T1000 (cell line): Measurements from ENCODE around the gene PABPC1L.

Experiments
- DNase-seq: peaks from one replicate; lab custom pipeline; 2025; ENCODE audit warnings: mixed read lengths; lab: John Stamatoyannopoulos, UW

Gene PABPC1L

DNA sequence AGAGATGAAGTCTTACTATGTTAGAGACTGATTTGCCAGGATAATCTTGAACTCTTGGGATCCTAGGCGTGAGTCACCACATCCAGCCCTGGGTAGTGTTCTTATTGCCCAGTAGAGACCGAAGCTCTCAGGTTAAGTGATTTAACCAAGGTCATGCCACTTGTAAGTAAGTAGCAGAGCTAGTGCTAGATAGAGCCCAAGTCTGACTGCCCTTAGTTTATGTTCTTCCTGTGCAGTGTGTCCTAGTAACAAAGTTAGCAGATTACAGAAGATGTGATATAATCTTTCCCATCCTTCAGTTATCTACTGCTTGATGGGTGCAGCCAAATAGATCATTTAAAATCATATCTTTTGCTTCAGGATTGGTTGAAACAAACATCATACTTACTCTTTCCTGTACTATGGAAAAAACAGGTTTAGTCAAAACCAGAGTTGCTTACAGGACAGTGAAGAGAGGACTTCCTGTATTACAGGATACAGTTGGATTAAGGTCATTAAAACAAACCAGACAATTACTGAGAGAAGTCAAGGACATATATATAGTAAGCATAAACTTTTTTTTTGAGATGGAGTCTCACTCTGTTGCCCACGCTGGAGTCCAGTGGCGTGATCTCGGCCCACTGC, 9.5 kb upstream of the PABPC1L start:
- DNase-seq = no peak

DNA sequence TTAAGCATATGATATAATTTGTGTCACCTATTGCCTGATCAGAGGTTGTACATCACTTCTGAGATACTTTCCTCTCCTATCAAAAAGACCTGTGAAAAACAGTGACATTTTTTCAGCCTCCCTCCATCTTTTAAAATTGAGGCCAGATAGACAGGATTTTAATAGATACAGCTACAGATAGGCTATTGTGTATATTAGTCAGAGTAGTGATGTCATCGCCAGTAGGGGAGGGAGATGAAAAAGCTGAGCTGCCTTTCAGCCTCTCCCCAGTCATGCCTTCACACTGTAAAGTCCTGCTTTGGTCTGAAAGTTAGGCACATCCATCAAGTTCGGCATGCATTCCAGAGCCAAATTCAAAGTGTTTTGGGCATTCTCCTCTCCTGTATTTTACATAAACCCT, 7.9 kb upstream of the PABPC1L start:
- no peak for DNase-seq

DNA sequence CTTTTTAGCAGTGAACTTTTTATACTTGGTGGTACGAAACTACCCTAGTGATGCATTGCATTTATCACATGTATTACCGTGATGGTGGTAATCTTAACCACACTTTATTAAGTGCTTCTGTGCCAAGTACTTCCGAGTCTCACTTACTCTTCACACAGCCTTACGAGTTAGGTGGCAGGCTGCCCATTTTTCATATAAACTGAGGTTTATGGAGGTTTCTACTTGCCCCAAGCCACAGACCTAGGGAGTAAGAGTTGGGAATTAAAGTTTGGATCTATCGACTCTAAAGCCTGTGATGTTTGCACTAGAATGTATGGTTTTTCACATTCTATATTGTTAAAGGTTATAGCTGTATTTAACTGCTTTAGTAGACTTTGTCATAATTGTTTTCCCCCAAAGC, 5.5 kb upstream of the PABPC1L start:
- DNase-seq = no peak

DNA sequence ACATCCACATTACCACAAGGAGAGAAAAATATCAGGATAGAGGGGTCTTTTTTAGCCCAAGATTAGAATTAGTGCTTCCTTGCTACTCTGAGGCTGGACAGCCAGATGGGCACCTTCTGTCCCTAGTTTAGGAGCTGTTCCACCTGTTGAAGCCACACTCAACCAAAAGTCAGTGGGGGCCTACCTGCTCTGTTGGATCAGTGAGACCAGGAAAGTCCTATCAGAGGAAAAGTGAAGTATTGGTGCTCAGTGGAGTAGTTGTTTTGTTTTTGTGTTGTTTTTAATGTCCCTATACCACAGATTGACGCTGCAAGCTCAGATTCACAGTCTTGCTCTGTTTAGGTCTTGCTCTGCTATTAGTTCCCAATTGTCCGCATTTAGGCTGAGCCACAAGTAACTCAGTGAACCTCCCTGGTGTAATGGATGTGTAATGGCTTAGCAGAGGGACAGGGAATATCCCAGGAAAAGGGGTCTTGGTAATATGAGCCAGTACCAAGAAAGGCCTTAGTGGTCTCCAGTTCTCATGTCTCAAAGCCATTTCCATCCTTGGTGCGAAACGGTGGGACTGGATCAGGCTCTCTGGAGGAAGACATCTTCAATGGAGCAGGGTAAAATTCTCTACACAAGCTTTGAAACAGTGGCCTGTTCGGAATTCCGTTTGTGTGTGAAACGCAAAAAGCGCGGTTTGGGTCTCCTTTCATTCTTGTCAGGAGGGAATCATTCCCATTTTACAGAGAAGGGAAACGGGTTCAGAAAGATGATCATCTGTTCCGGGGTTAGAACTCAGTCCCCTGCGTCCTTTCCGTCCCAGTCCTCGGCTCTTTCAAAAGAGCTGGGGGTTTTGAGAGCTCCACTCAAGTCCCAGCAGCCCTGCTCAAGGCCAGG, 631 bp upstream of the PABPC1L start:
- no peak for DNase-seq

DNA sequence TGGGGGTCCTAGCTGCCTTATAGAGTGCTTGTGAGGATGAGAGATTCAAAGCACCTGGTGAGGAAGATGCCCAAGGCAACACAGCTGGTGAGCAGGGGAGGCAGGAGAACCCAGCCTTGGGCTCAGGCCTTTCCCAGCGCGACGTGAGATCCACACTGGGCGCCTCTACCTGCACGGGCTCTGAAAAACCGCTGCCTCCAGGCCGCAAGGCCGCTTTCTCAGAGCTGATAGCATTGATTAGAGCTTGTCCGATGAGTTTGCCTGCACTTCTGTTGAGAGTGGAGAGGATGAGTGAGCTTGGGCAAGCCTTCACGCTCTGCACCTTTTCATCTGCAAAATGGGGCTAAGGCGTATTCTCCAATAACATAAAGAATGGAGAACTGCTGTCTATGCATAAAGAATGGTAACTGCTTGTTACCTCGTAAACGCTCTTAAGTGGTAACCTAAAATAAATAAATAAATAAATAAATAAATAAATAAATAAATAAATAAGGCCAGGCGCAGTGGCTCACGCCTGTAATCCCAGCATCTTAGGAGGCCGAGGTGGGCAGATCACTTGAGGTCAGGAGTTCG, 916 bp downstream of the PABPC1L start:
- no peak for DNase-seq

DNA sequence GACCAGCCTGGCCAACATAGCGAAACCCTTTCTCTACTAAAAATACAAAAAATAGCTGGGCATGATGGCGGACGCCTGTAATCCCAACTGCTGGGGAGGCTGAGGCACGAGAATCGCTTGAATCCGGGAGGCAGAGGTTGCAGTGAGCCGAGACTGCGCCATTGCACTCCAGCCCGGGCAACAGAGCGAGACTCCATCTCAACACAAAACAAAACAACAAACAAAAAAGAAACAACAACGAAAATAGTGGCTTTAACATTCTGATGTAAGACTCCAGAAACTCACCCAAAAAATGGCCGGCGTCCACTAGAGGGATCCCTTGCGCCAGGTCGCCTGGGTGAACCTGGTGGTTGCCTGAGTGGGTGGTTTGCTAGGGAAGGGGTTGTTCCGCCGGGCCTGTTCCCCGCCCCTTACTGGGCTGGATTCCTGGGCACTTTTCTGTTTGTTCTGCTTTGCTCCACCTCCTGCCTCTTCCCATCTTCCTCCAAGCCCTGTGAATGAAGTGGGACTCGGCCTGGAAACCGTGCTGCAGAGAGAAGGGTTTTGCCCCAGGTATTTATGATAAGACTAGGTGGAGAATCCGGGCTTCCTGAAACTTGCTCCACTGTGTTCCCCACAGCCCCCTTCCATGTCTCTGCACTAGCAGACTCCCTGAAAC, 1.5 kb downstream of the PABPC1L start:
- DNase-seq = peak; percentile 42

DNA sequence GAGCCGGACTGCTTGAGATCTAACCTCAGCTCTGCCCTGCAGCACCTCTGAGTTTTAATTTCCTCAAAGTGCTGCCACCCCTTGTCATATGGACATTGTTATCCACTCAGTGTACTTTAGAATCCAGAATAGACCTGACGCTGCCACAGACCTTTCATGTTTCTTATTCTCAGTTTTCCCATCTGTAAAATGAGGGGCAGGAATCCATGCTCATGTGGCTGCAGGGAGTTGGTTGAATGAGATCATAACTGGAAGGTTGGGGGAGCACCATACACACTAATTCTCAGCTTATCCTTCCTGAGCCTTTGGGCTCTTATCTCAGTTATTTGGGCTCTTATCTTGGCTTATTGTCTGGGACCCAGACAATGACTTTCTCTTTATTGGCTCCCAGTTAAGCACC, 2.3 kb downstream of the PABPC1L start:
- no peak for DNase-seq

DNA sequence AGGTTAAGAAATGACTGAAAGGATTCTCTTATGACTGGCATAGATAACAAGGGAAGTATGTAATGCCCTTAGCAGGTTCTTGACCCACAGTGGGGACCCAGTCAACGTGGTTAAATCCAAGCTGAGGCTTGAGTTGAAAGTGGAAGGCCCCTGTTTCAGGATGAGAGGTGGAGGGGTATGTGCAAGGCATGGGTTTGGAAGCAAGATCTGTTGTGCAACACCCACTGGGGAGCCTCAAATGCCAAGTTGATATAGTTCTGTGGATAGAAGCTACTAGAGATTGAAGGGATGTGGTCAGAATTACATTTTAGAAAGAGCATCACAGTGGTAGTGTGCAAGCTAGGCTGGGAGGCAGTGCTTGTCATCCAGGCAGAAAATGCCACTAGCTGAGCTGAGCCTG, 5.1 kb downstream of the PABPC1L start:
- no peak for DNase-seq

DNA sequence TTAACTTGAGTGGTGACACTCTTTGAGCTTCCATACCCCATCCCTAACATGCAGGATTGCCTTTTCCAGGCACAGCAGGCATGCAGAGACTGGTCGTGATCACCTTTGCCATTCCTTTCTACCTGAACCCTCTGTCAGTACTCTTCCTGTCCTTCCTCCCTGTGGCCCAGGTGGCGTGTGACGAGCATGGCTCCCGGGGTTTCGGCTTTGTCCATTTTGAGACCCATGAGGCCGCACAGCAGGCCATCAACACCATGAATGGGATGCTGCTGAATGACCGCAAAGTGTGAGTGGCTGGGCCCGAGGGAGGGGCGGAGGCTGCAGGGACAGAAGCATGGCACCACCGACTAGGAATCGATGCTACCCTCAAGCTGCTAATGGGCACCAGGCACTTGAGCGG, 6.7 kb downstream of the PABPC1L start:
- DNase-seq = no peak

DNA sequence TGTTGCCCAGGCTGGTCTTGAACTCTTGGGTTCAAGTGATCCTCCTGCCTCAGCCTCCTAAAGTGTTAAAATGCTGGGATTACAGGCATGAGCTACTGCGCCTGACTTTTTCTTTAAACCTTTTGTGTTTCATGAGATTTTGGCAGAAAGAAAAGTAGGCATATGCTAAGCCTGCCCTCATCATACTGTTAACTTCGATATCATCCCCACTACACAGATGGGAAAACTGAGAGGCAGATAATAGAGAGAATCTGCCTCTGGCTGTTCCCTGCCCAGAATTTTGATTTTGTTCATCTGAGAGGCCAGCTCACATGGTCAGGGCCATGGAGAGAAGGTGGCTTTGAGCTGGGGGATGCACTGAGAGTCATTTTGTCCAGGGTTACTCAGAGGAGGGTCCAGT, 7.5 kb downstream of the PABPC1L start:
- DNase-seq = no peak

DNA sequence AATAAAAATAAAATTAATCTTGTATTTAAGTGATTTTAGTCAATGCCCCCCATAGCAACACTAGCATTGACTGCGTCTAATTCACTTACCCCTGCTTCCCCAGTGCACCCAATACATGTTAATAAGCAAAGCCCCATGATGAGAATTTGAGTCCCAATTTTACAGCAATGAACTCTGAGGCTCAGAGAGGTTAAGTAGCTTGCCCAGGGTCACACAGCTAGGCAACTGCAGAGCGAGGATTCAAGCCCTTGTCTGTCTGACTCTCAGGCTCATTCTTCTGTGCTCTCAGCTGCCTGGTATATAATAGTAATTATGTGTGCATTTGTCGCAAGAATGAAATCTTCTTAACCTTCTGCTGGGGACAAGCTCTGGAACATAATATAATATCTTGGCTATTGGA, 8.5 kb downstream of the PABPC1L start:
- no peak for DNase-seq

DNA sequence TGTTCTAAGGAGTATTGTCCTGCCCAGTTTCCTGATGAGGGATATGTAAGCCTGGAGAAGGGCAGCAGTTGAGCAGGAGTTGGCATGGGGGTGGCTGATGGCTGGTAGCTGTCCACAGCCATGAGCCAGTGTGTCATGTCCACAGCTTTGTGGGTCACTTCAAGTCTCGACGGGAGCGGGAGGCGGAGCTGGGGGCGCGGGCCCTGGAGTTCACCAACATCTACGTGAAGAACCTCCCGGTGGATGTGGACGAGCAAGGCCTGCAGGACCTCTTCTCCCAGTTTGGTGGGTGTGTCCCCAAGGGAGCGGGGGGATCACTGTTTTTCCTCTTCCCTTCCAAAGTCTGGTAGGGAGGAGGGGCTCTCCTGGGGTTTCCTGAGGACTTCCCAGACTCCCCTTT, 8.9 kb downstream of the PABPC1L start:
- DNase-seq = no peak

DNA sequence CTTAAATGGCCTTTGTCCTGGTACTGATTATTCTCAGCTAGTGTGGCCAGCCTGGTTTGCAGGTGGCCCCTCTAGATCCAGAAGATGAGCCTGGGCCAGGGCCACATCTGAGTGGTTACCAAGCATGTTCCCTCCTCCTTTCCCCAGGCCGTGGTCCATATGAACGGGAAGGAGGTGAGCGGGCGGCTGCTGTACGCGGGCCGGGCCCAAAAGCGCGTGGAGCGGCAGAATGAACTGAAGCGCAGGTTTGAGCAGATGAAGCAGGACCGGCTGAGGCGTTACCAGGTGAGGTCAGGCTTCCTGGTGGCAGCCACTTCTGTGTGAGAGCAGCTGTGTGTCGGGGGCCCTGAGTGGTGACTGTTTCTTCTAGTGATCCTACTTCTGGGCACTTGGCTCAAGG, 11.6 kb downstream of the PABPC1L start:
- no peak for DNase-seq

DNA sequence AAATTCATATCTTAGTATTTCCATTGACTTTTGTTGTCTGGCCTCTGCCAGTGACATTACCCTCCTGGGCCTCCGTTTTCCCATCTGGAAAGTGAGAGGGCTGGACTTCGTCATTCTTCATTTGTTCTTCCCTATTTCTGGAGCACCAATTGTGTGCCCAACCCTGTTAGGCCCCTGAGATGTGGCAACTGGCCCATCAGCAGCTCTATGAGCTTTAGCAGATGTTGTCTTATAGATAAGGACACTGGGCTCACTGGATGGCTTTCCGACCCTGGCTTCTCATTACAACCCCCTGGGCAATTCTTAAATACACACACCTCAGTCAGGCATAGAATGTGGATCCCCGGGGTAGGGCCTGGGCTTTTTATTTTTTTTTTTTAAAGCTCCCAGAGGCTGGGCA, 14.7 kb downstream of the PABPC1L start:
- DNase-seq = no peak

DNA sequence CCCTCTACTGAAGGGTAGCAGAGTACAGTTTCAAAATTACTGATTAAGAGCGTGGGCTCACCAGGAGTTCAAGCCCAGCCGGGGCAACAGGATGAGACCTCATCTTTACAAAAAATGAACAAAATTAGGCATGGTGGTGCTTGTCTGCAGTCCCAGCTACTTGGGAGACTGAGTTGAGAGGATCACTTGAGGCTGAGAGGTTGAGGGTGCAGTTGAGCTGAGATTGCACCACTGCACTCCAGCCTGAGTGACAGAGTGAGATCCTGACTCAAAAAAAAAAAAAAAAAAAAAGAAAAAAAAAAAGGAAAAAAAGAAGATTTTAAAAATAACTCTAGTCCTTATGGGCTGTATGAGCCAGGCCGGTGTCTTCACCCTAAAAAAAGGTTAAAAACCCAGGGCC, 18.7 kb downstream of the PABPC1L start:
- no peak for DNase-seq

DNA sequence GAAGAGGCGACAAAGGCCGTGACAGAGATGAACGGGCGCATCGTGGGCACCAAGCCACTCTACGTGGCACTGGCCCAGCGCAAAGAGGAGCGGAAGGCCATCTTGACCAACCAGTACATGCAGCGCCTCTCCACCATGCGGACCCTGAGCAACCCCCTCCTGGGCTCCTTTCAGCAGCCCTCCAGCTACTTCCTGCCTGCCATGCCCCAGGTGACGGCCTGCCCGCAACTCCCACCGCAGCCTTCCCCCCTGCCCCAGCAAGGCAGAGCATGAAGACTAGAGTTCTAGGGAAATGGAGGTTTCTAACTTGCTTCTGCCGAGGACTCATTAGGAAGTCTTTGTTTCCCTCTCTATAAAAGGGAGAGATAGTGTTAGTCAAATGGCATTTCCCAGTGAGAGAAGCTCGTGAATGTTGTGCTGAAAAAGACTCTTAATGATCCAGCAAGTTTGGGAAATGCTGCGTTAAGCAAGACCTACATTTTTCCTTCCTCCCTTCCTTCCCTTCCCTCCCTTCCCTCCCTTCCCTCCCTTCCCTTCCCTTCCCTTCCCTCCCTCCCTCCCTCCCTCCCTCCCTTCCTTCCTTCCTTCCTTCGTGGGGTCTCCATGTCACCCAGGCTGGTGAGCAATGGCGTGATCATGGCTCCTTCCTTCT, 20.8 kb downstream of the PABPC1L start:
- no peak for DNase-seq

DNA sequence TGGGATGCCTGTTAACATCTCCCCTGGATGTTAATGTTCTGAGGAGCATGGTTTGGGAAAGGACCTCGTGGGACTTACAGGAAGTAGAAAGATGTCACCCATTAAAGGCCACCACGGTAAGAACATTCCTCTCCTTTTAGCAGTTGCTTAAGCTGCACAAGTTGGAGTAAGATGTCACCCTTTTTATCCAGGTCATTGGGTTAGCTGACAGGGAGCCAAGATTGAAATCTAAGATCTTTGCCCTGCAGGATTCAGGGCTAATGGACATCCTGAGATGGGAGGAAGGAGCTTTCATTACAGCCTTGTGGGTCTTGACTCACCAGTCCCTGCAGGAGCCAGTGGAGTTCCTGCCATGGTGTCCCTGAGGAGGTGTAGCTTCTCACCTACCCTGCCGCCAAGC, 22.1 kb downstream of the PABPC1L start:
- no peak for DNase-seq

DNA sequence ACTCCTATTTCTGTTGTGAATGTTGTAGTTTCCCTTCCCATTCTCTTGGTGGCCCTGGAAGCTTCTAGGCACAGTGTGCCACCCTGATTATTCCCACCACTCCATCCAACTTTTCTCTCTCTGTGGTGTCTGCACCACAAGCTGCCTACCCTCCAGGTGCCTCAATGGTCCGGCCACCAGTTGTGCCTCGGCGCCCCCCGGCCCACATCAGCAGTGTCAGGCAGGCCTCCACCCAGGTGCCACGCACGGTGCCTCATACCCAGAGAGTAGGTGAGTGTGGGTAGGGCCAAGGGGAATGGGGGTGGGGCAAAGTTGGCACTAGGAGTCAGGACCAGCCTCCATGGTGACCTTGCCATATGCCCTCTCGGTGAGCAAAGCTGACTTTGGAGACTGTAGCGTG, 23.1 kb downstream of the PABPC1L start:
- no peak for DNase-seq

DNA sequence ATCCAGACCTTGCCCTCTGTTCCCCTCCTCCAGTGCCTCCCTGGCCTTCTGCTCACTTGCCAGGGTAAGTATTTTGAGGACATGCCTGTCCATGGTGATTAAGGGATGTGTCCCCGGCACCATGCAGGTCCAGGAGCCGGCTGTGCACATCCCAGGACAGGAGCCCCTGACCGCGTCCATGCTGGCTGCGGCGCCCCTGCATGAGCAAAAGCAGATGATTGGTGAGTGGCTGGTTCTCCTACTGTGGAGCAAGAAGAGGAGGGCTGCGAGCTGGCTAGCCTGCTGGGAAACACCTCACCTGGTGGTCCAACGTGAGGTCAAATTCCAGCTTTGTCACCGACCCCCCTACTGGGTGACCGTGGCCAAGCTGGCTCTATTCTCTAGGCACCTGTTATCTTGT, 26.6 kb downstream of the PABPC1L start:
- no peak for DNase-seq

DNA sequence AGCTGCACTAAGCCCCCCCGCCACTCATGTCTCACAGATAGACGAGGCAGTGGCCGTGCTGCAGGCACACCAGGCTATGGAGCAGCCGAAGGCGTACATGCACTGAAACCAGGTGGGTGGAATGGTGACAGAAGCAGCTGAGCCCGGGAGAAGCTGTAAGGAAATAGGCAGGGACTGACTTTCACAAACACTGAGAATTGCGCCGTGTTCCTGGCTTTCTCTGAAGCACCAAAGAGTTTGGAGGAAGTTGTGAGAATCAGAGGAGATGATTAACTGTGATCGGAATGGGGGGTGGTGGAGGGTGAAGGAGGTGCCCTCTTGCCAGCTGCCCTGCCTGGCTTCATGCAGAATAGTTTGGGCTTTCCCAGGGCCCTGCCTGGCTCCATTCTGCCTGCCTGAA, 28.8 kb downstream of the PABPC1L start:
- DNase-seq = no peak

DNA sequence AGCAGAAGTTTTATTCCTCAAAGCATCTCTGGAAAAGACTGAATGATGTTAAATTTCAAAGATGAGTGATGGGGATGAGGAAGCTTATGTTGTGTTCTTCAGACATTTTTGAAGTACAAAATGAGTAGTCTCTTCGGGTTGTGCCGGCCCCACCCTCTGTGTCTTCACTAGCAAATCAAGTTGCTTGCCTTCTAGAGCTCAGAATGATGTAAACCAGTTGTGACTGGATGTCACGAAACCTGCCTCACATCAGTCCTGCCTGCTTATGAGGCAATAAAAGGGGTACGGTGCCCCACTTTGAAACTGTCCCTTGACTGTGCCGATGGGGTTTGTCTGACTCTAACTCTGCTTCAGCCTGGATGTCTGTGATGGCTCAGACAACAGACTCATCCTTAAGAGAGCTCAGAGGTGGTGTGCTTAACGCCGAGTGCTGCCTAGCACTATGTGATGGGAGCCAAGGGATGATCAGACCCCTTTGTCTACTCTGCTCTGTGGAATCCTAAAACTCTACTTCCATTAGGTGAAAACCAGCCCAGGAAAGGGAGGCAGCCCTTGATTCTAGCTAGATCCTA, 31.3 kb downstream of the PABPC1L start:
- no peak for DNase-seq
